Esophagus squamous epithelium (tissue), 5 donors: ENCODE measurements around the gene SNF8. TPM values are rescaled to one million over a fixed set of nuclear protein-coding genes. Genes with fewer than 3 reads are reported as not detected.
A peak's percentile ranks its signal among the peaks of the same experiment; 100 is the strongest.

Experiments used
- DNase-seq: peaks from one replicate; lab custom pipeline; 2025; lab: John Stamatoyannopoulos, UW
- H3K27ac ChIP-seq, 4 donors: fragments of 200-600 bp; sonication (generic); one replicate each; pipeline ENCODE4 v1.5.1; 2016 to 2019; ENCODE audit warnings: mild to moderate bottlenecking in 1 of 4
- H3K27me3 ChIP-seq, 4 donors: fragments of 200-600 bp; sonication (generic); 1 replicate in 3 of 4; 2 replicates in 1 of 4; pipeline versions ENCODE4 v1.5.1 to v1.6.0; 2017 to 2021; ENCODE audit warnings: antibody characterized with exemption in 1 of 4
- H3K36me3 ChIP-seq, 3 donors: fragments of 200-600 bp; sonication (generic); one replicate each; pipeline ENCODE4 v1.5.1; 2016 to 2019
- H3K4me1 ChIP-seq, 3 donors: fragments of 200-600 bp; sonication (generic); one replicate each; pipeline ENCODE4 v1.5.1; 2017 to 2019
- H3K4me3 ChIP-seq, 4 donors: fragments of 200-600 bp; sonication (generic); 1 replicate in 3 of 4; 2 replicates in 1 of 4; pipeline ENCODE4 v1.5.1; 2016 to 2019; ENCODE audit warnings: mild to moderate bottlenecking in 2 of 4, moderate library complexity in 1 of 4
- H3K9me3 ChIP-seq, 3 donors: fragments of 200-600 bp; sonication (generic); one replicate each; pipeline ENCODE4 v1.5.1; 2016 to 2019
- POLR2A ChIP-seq, 4 donors: fragments of 450-650 bp; IDR thresholded peaks; one replicate each; pipeline ENCODE4 v1.6.1; 2017; ENCODE audit warnings: antibody characterized with exemption in 4 of 4, mild to moderate bottlenecking in 4 of 4, moderate library complexity in 3 of 4
- WGBS, 2 donors: methylation state at CpG; one replicate each; pipeline ENCODE4 v1.1.5; 2018; 5-methylcytosine and 5-hydroxymethylcytosine counted together
- intact Hi-C: fragments of 100-400 bp; cut with DNase I; formaldehyde crosslinking; loops from one replicate; pipeline ENCODE4 v1.15.0; 2022
- total RNA-seq, 4 donors: library from RNA; depleted of rRNA; stranded (reverse); fragments of >200 nt; gene quantifications; one replicate each; pipeline ENCODE4 v1.1.0, GENCODE V29; 2016
- TF ChIP-seq, protein P1 (sequence below), 6 experiments: fragments of 450-650 bp in 4 of 6; fragments of 200-600 bp in 2 of 6; sonication (generic) in 2 of 6; IDR thresholded peaks; one replicate each; pipeline ENCODE4 v1.5.1; 2016 to 2019; ENCODE audit warnings: antibody characterized with exemption in 6 of 6, mild to moderate bottlenecking in 4 of 6, moderate library complexity in 4 of 6
- donor health status: DM: yes; HTN: yes; CAD: no.

The SNF8 gene
- total RNA-seq, 4 donors from 2014 or later: 39.0 to 64.7 (median 60.4) TPM

DNA sequence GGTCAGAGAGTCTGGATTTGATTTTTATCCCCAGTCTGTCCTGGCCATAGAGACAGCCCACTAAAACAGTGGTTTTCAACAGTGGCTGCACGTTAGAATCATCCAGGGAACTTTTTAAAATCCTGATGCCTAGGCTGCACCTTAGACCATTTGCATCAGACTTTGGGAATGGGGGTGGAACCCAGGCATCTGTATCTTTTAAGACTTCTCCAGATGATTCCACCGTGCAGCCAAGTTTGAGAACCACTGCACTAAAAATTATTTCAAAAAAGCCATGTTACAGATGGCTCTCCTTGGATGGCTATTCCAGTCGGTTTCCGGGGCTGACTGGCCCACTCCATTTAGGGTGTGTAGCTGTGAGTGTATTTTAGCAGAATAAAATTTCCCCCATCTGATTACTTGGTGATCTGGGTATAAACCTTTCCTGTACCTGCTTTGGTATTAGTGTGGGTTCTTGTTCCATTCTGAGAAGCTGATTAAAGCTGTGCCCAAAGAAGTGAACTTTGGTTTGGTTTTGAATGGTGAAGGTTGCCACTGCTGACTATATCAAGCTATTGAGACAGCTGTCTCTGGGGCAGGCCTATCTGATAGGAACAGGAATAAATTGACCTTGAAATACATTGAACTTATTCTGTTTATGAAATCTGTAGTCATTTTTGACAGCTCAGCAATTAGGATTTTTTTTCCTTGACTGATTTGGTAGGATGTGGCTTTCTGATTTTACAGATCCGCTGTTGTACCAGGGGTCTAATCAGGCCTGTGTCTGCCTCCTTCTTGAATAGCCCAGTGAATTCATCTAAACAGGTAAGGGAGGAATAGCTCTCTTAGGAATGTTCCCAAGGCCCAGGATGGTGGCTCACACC, 50.8 kb downstream of the SNF8 start:
- H3K4me3 ChIP-seq: peak overlapping the region; percentile 54 to 93 (median 84)
- H3K9me3 ChIP-seq: no peaks in the 10 kb centered on the region
- WGBS, 2 donors: 51 to 66% methylated on average over 5 of the region's 5 CpGs
- TF ChIP-seq, protein P1, sequence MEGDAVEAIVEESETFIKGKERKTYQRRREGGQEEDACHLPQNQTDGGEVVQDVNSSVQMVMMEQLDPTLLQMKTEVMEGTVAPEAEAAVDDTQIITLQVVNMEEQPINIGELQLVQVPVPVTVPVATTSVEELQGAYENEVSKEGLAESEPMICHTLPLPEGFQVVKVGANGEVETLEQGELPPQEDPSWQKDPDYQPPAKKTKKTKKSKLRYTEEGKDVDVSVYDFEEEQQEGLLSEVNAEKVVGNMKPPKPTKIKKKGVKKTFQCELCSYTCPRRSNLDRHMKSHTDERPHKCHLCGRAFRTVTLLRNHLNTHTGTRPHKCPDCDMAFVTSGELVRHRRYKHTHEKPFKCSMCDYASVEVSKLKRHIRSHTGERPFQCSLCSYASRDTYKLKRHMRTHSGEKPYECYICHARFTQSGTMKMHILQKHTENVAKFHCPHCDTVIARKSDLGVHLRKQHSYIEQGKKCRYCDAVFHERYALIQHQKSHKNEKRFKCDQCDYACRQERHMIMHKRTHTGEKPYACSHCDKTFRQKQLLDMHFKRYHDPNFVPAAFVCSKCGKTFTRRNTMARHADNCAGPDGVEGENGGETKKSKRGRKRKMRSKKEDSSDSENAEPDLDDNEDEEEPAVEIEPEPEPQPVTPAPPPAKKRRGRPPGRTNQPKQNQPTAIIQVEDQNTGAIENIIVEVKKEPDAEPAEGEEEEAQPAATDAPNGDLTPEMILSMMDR (IDR thresholded peaks at IDR 0.05): no peak
- TF ChIP-seq POLR2A (IDR thresholded peaks at IDR 0.05): no peak
- peaks cover 0 to 44% (median 12%) of the 10 kb centered on the region in 3 donors for H3K36me3 ChIP-seq
- DNase-seq: no peak
- intact Hi-C loops: no loop called here
- H3K27me3 ChIP-seq: no peaks in the 10 kb centered on the region
- peaks cover 11 to 36% (median 18%) of the 10 kb centered on the region in 3 donors for H3K4me1 ChIP-seq
- H3K27ac ChIP-seq: peak overlapping the region in 3 of 4 donors; percentile 78 to 91 (median 85)

DNA sequence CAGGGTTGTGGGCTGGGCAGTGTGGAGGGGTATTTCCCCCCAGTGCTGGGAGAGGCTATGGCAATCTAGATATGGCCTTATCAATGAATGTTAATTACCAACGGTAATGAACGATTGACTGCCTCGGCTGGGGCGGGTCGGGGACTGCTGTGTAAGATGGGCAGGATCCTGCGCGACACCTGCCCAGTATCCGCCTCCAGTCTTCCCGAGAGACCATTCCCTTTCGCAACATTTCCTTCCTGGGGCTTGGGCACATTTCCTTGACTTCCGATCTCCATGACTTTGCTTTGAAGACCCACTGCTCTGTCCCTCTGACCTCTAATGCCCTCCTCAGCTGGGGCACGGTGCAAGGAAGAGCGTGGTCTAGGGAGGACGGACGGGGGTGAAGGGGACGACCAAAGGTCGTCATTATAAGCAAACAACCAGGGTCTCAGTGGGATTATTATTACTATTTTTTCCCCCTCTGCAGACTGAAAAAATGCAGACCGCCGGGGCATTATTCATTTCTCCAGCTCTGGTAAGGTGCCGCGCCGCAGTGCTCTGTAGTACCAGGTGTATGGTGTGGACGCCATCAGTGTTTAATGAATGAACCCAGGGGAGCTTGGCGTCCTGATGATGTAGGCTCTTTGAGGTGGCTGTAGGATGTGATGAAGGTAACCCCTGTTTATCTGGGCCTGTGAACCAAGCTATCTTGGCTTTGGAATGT, 51.5 kb downstream of the SNF8 start:
- no peak for DNase-seq
- peak overlapping the region; percentile 54 to 93 (median 84) for H3K4me3 ChIP-seq
- H3K27me3 ChIP-seq: no peaks in the 10 kb centered on the region
- peak overlapping the region; percentile 78 to 95 (median 88) for H3K27ac ChIP-seq
- H3K4me1 ChIP-seq: peaks cover 11 to 36% (median 18%) of the 10 kb centered on the region in 3 donors
- H3K9me3 ChIP-seq: no peaks in the 10 kb centered on the region
- peaks cover 0 to 39% (median 12%) of the 10 kb centered on the region in 3 donors for H3K36me3 ChIP-seq
- WGBS, 2 donors: 1% methylated on average over 14 to 20 of the region's 24 CpGs
- no peak for TF ChIP-seq POLR2A (IDR thresholded peaks at IDR 0.05)
- TF ChIP-seq, protein P1 (IDR thresholded peaks at IDR 0.05): peak in 1 of 6 experiments; percentile 2
- intact Hi-C loops: no loop called here

GRCh38 chr17:48890086-48890485, 54.6 kb downstream of the SNF8 start:
- Histone ChIP-seq H3K4me3 (no peak overlapping the region), H3K27me3 (no peaks in the 10 kb centered on the region), H3K9me3 (no peaks in the 10 kb centered on the region), H3K36me3 (peaks cover 0 to 9% (median 1%) of the 10 kb centered on the region in 3 donors), H3K27ac (no peak overlapping the region), H3K4me1 (peaks cover 11 to 32% (median 13%) of the 10 kb centered on the region in 3 donors)
- intact Hi-C loops: no loop called here
- no peak for DNase-seq
- 55 to 83% methylated on average over 2 of the region's 2 CpGs for WGBS, 2 donors
- TF ChIP-seq, protein P1 (IDR thresholded peaks at IDR 0.05): no peak
- TF ChIP-seq POLR2A (IDR thresholded peaks at IDR 0.05): no peak

- TF ChIP-seq POLR2A (IDR thresholded peaks at IDR 0.05): no peak
- TF ChIP-seq, protein P1 (IDR thresholded peaks at IDR 0.05): no peak
- no peaks in the 10 kb centered on the region for H3K36me3 ChIP-seq
- H3K9me3 ChIP-seq: no peaks in the 10 kb centered on the region
- WGBS, 2 donors: 52 to 58% methylated on average over 9 to 10 of the region's 10 CpGs
- H3K4me3 ChIP-seq: no peak overlapping the region
- intact Hi-C loops: loop anchor here (5.0 to 10.0 kb wide), 2 partner anchors 152 to 211 kb away; no protein-coding TSS in a partner anchor
- no peak overlapping the region for H3K27ac ChIP-seq
- peaks cover 0 to 7% (median 0%) of the 10 kb centered on the region in 3 donors for H3K4me1 ChIP-seq
- peaks cover 0 to 15% (median 0%) of the 10 kb centered on the region in 4 donors for H3K27me3 ChIP-seq
- DNase-seq: no peak
These were observed 61.5 kb downstream of the SNF8 start for GRCh38 chr17:48883171-48883570.
